Astrocyte (in vitro differentiated cells and primary cell): ENCODE measurements around the gene DIRAS3. TPM values are rescaled to one million over a fixed set of nuclear protein-coding genes. Genes with fewer than 3 reads are reported as not detected.

ENCODE experiments used
- DNase-seq: peaks from one replicate; pipeline ENCODE4 v3.0.0-alpha.2; 2010; ENCODE audit warnings: low read depth
- FAIRE-seq: peaks from 2 replicates; lab custom pipeline; 2011; peaks lifted over from hg19 to GRCh38; lab: Jason Lieb, UNC
- H2AFZ ChIP-seq: 2 replicates; pipeline ENCODE4 v1.6.0; 2012; ENCODE audit warnings: low read depth, low read length, inconsistent platforms
- H3K27ac ChIP-seq: 2 replicates; pipeline ENCODE4 v1.5.1; 2011; ENCODE audit warnings: low read depth, low read length, inconsistent platforms
- H3K27me3 ChIP-seq: 2 replicates; pipeline ENCODE4 v1.6.0; 2011; ENCODE audit warnings: low read length, inconsistent platforms; ENCODE audit not compliant: insufficient read depth
- H3K36me3 ChIP-seq: 2 replicates; pipeline ENCODE4 v1.5.1; 2011; ENCODE audit warnings: low read length, inconsistent platforms; ENCODE audit not compliant: insufficient read depth
- H3K4me1 ChIP-seq: 2 replicates; pipeline ENCODE4 v1.5.1; 2011; ENCODE audit warnings: low read length, inconsistent platforms; ENCODE audit not compliant: insufficient read depth
- H3K4me2 ChIP-seq: 2 replicates; pipeline ENCODE4 v1.6.0; 2012; ENCODE audit warnings: low read length, inconsistent platforms
- H3K4me3 ChIP-seq: 2 replicates; pipeline ENCODE4 v1.5.1; 2011; ENCODE audit warnings: low read depth, mild to moderate bottlenecking, low read length, inconsistent platforms; ENCODE audit not compliant: insufficient read depth
- H3K79me2 ChIP-seq: 2 replicates; pipeline ENCODE4 v1.6.0; 2012; ENCODE audit warnings: mild to moderate bottlenecking, low read length, inconsistent platforms; ENCODE audit not compliant: insufficient read depth
- H3K9ac ChIP-seq: 2 replicates; pipeline ENCODE4 v1.6.0; 2012; ENCODE audit warnings: mild to moderate bottlenecking, low read length, inconsistent platforms
- H3K9me3 ChIP-seq: 2 replicates; pipeline ENCODE4 v1.5.1; 2012; ENCODE audit warnings: low read depth, mild to moderate bottlenecking, low read length, inconsistent platforms; ENCODE audit not compliant: insufficient read depth
- H4K20me1 ChIP-seq: 2 replicates; pipeline ENCODE4 v1.6.0; 2012; ENCODE audit warnings: low read length, inconsistent platforms; ENCODE audit not compliant: insufficient read depth
- H3K27ac Mint-ChIP-seq: one replicate; pipeline ENCODE4 v1.8.0; 2021; ENCODE audit warnings: mild to moderate bottlenecking, mixed read lengths; ENCODE audit not compliant: unreplicated experiment
- H3K27me3 Mint-ChIP-seq: one replicate; pipeline ENCODE4 v1.8.0; 2021; ENCODE audit warnings: low read depth, mixed read lengths; ENCODE audit not compliant: unreplicated experiment
- H3K36me3 Mint-ChIP-seq: one replicate; pipeline ENCODE4 v1.8.0; 2021; ENCODE audit warnings: low read depth, mixed read lengths; ENCODE audit not compliant: unreplicated experiment
- H3K4me1 Mint-ChIP-seq: one replicate; pipeline ENCODE4 v1.8.0; 2021; ENCODE audit warnings: low read depth, mixed read lengths; ENCODE audit not compliant: unreplicated experiment
- H3K4me3 Mint-ChIP-seq: one replicate; pipeline ENCODE4 v1.8.0; 2021; ENCODE audit warnings: mild to moderate bottlenecking, moderate library complexity, mixed read lengths; ENCODE audit not compliant: unreplicated experiment
- H3K9me3 Mint-ChIP-seq: one replicate; pipeline ENCODE4 v1.8.0; 2021; ENCODE audit warnings: mild to moderate bottlenecking, mixed read lengths; ENCODE audit not compliant: unreplicated experiment
- EZH2 ChIP-seq: IDR thresholded peaks from 2 replicates; pipeline ENCODE4 v1.6.1; 2012; ENCODE audit warnings: mild to moderate bottlenecking, low read length, inconsistent platforms; ENCODE audit not compliant: insufficient read depth
- total RNA-seq: library from RNA; stranded (reverse); gene quantifications from 2 replicates; pipeline ENCODE4 v1.2.1, GENCODE V29; 2021
- TF ChIP-seq, protein P1 (sequence below): IDR thresholded peaks from 2 replicates; pipeline ENCODE4 v1.5.1; 2011; ENCODE audit warnings: low read depth, mild to moderate bottlenecking, inconsistent platforms, low read length, moderate library complexity; ENCODE audit not compliant: insufficient read depth

Gene DIRAS3
- total RNA-seq, 1 donor from 2014 or later: 0.52 TPM

GRCh38 chr1:68045511-68046180, 4.8 kb downstream of the DIRAS3 start:
- FAIRE-seq (no peak), DNase-seq (no peak)
- peaks cover 7% of the 10 kb centered on the region for H3K27me3 Mint-ChIP-seq
- no peak overlapping the region for H2AFZ ChIP-seq
- no peaks in the 10 kb centered on the region for H3K36me3 ChIP-seq
- H3K9me3 ChIP-seq: no peaks in the 10 kb centered on the region
- no peaks in the 10 kb centered on the region for H3K4me1 ChIP-seq
- no peak overlapping the region for H3K27ac ChIP-seq
- no peak overlapping the region for H3K27ac Mint-ChIP-seq
- H3K9me3 Mint-ChIP-seq: no peaks in the 10 kb centered on the region
- H3K36me3 Mint-ChIP-seq: no peaks in the 10 kb centered on the region
- no peaks in the 10 kb centered on the region for H3K79me2 ChIP-seq
- H3K4me2 ChIP-seq: no peak overlapping the region
- no peak overlapping the region for H3K9ac ChIP-seq
- no peak overlapping the region for H3K4me3 Mint-ChIP-seq
- no peaks in the 10 kb centered on the region for H3K4me1 Mint-ChIP-seq
- TF ChIP-seq, protein P1, sequence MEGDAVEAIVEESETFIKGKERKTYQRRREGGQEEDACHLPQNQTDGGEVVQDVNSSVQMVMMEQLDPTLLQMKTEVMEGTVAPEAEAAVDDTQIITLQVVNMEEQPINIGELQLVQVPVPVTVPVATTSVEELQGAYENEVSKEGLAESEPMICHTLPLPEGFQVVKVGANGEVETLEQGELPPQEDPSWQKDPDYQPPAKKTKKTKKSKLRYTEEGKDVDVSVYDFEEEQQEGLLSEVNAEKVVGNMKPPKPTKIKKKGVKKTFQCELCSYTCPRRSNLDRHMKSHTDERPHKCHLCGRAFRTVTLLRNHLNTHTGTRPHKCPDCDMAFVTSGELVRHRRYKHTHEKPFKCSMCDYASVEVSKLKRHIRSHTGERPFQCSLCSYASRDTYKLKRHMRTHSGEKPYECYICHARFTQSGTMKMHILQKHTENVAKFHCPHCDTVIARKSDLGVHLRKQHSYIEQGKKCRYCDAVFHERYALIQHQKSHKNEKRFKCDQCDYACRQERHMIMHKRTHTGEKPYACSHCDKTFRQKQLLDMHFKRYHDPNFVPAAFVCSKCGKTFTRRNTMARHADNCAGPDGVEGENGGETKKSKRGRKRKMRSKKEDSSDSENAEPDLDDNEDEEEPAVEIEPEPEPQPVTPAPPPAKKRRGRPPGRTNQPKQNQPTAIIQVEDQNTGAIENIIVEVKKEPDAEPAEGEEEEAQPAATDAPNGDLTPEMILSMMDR: no peak
- TF ChIP-seq EZH2: no peak
- H3K4me3 ChIP-seq: no peak overlapping the region
- H3K27me3 ChIP-seq: no peaks in the 10 kb centered on the region
- no peaks in the 10 kb centered on the region for H4K20me1 ChIP-seq

- peaks cover 3% of the 10 kb centered on the region for H3K9me3 Mint-ChIP-seq
- H3K79me2 ChIP-seq: no peaks in the 10 kb centered on the region
- H3K9me3 ChIP-seq: no peaks in the 10 kb centered on the region
- H3K36me3 Mint-ChIP-seq: no peaks in the 10 kb centered on the region
- H3K27ac Mint-ChIP-seq: no peak overlapping the region
- H3K4me2 ChIP-seq: no peak overlapping the region
- H3K4me3 Mint-ChIP-seq: no peak overlapping the region
- H3K36me3 ChIP-seq: no peaks in the 10 kb centered on the region
- H3K27ac ChIP-seq: no peak overlapping the region
- no peaks in the 10 kb centered on the region for H4K20me1 ChIP-seq
- H3K9ac ChIP-seq: no peak overlapping the region
- no peaks in the 10 kb centered on the region for H3K27me3 ChIP-seq
- H3K4me1 Mint-ChIP-seq: no peaks in the 10 kb centered on the region
- H3K4me1 ChIP-seq: no peaks in the 10 kb centered on the region
- no peak overlapping the region for H2AFZ ChIP-seq
- no peak for DNase-seq
- peaks cover 1% of the 10 kb centered on the region for H3K27me3 Mint-ChIP-seq
- no peak for FAIRE-seq
- H3K4me3 ChIP-seq: no peak overlapping the region
- no peak for TF ChIP-seq EZH2
- TF ChIP-seq, protein P1: no peak
Observed at GRCh38 chr1:68043443-68044090, 6.9 kb downstream of the DIRAS3 start.

GRCh38 chr1:68036946-68037345, 13.5 kb downstream of the DIRAS3 start:
- TF ChIP-seq EZH2: no peak
- TF ChIP-seq, protein P1: no peak
- Histone ChIP-seq H3K79me2 (no peaks in the 10 kb centered on the region), H3K27me3 (no peaks in the 10 kb centered on the region), H3K27ac (no peak overlapping the region), H4K20me1 (no peaks in the 10 kb centered on the region), H2AFZ (no peak overlapping the region), H3K9me3 (no peaks in the 10 kb centered on the region), H3K4me3 (no peak overlapping the region), H3K4me1 (no peaks in the 10 kb centered on the region), H3K4me2 (no peak overlapping the region), H3K36me3 (no peaks in the 10 kb centered on the region), H3K9ac (no peak overlapping the region)
- Mint-ChIP-seq H3K27ac (no peak overlapping the region), H3K9me3 (peaks cover 6% of the 10 kb centered on the region), H3K27me3 (no peaks in the 10 kb centered on the region), H3K4me1 (no peaks in the 10 kb centered on the region), H3K36me3 (no peaks in the 10 kb centered on the region), H3K4me3 (no peak overlapping the region)
- DNase-seq (no peak), FAIRE-seq (no peak)
